ENCODE results near the gene MMP8.

MMP8 gene

DNA sequence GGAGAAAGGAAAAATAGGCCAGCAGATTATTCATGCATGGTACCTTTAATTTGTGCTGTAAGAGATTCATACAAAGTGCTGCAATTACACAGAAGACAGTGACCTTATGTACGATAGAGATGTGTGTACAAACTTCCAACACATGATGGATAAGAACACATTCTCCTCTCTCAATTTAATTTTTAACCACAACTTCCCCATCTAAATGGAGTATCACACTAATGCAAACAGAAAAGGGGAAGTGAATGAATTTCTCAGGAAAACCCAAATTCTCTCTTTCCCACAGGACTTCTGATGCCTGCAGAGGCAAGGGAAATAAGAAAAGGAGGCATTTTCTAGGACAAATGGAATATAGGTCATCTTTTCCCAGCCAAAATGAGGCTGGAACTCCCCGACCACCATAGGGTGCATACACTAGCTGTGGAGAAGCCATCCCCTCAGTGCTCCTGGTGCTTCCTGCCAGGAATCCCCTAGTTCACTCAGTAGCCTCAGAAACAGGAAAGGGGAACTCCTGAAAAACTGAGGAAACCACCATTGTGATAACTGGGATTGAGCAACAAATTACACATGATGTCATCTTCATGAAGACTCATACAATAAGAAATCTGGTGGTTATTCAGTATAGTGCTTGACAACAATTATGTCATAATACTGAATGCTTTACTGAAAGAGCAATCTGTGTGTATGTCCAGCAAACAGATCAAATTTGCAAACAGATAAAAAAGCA is 33.2 kb upstream of the MMP8 start:
- Histone ChIP-seq H2AFZ (ENCODE audit: low read length) (no peak overlapping the region), H3K4me1 (ENCODE audit: insufficient read depth, low read length, severe bottlenecking) (no peaks in the 10 kb centered on the region), H3K79me2 (ENCODE audit: insufficient read depth, low read length) (no peaks in the 10 kb centered on the region), H3K36me3 (ENCODE audit: insufficient read depth, low read length) (no peaks in the 10 kb centered on the region), H3K9me2 (ENCODE audit: low read depth, low read length) (no peaks in the 10 kb centered on the region), H3K9me3 (ENCODE audit: low read length) (no peaks in the 10 kb centered on the region), H3K27ac (ENCODE audit: low read depth, low read length, poor library complexity, severe bottlenecking) (no peak overlapping the region), H3K4me2 (ENCODE audit: low read length) (no peak overlapping the region), H3F3A (ENCODE audit: insufficient read depth, low read length) (no peaks in the 10 kb centered on the region), H4K20me1 (ENCODE audit: insufficient read depth, low read length) (no peaks in the 10 kb centered on the region), H3K27me3 (ENCODE audit: insufficient read depth, low read length) (no peaks in the 10 kb centered on the region), H3K4me3 (ENCODE audit: low read depth, low read length, poor library complexity, severe bottlenecking) (no peak overlapping the region), H3K9ac (ENCODE audit: low read length) (no peak overlapping the region)
- TF ChIP-seq EZH2 (IDR thresholded peaks at IDR 0.05; ENCODE audit: borderline replicate concordance, low read length): no peak
- TF ChIP-seq, protein P1, sequence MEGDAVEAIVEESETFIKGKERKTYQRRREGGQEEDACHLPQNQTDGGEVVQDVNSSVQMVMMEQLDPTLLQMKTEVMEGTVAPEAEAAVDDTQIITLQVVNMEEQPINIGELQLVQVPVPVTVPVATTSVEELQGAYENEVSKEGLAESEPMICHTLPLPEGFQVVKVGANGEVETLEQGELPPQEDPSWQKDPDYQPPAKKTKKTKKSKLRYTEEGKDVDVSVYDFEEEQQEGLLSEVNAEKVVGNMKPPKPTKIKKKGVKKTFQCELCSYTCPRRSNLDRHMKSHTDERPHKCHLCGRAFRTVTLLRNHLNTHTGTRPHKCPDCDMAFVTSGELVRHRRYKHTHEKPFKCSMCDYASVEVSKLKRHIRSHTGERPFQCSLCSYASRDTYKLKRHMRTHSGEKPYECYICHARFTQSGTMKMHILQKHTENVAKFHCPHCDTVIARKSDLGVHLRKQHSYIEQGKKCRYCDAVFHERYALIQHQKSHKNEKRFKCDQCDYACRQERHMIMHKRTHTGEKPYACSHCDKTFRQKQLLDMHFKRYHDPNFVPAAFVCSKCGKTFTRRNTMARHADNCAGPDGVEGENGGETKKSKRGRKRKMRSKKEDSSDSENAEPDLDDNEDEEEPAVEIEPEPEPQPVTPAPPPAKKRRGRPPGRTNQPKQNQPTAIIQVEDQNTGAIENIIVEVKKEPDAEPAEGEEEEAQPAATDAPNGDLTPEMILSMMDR (IDR thresholded peaks at IDR 0.05; ENCODE audit: low read length): no peak

DNA sequence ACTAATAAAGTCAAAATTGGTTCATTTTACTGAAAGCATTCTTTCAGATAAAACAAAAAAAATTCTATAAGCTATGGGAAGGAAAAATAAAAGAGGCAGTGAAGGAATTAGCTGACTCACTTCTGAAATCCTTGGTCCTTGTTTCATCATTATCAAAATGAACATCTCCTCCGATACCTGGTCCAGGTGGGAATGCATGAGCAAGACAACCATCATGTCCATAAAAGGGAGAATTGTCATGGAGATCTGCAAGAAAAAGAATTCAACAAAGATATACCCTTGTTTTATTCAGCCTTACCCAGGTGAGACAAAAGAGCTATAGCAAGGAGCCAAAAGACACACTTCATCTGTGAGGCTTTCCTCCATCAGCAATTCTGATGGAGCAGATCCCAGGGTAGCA is 28.5 kb upstream of the MMP8 start:
- Histone ChIP-seq H2AFZ (ENCODE audit: low read length) (no peak overlapping the region), H3K36me3 (ENCODE audit: insufficient read depth, low read length) (no peaks in the 10 kb centered on the region), H3K9me3 (ENCODE audit: low read length) (no peaks in the 10 kb centered on the region), H3K9me2 (ENCODE audit: low read depth, low read length) (no peaks in the 10 kb centered on the region), H3F3A (ENCODE audit: insufficient read depth, low read length) (no peaks in the 10 kb centered on the region), H3K4me2 (ENCODE audit: low read length) (no peak overlapping the region), H3K4me3 (ENCODE audit: low read depth, low read length, poor library complexity, severe bottlenecking) (no peak overlapping the region), H3K9ac (ENCODE audit: low read length) (no peak overlapping the region), H3K27ac (ENCODE audit: low read depth, low read length, poor library complexity, severe bottlenecking) (no peak overlapping the region), H3K79me2 (ENCODE audit: insufficient read depth, low read length) (no peaks in the 10 kb centered on the region), H3K27me3 (ENCODE audit: insufficient read depth, low read length) (no peaks in the 10 kb centered on the region), H3K4me1 (ENCODE audit: insufficient read depth, low read length, severe bottlenecking) (no peaks in the 10 kb centered on the region), H4K20me1 (ENCODE audit: insufficient read depth, low read length) (no peaks in the 10 kb centered on the region)
- TF ChIP-seq EZH2 (IDR thresholded peaks at IDR 0.05; ENCODE audit: borderline replicate concordance, low read length): no peak
- TF ChIP-seq, protein P1 (IDR thresholded peaks at IDR 0.05; ENCODE audit: low read length): no peak

GRCh38 chr11:102751673-102752072 is 26.9 kb upstream of the MMP8 start:
- H3K9me3 ChIP-seq (ENCODE audit: low read length): no peaks in the 10 kb centered on the region
- H3K27me3 ChIP-seq (ENCODE audit: insufficient read depth, low read length): no peaks in the 10 kb centered on the region
- H2AFZ ChIP-seq (ENCODE audit: low read length): no peak overlapping the region

More at GRCh38 chr11:102751673-102752072, 26.9 kb upstream of the MMP8 start:
- no peaks in the 10 kb centered on the region for H3K9me2 ChIP-seq (ENCODE audit: low read depth, low read length)
- no peaks in the 10 kb centered on the region for H4K20me1 ChIP-seq (ENCODE audit: insufficient read depth, low read length)
- no peak overlapping the region for H3K27ac ChIP-seq (ENCODE audit: low read depth, low read length, poor library complexity, severe bottlenecking)
- H3F3A ChIP-seq (ENCODE audit: insufficient read depth, low read length): no peaks in the 10 kb centered on the region
- TF ChIP-seq, protein P1 (IDR thresholded peaks at IDR 0.05; ENCODE audit: low read length): no peak
- no peak for TF ChIP-seq EZH2 (IDR thresholded peaks at IDR 0.05; ENCODE audit: borderline replicate concordance, low read length)
- H3K4me1 ChIP-seq (ENCODE audit: insufficient read depth, low read length, severe bottlenecking): no peaks in the 10 kb centered on the region
- H3K9ac ChIP-seq (ENCODE audit: low read length): no peak overlapping the region
- no peak overlapping the region for H3K4me3 ChIP-seq (ENCODE audit: low read depth, low read length, poor library complexity, severe bottlenecking)
- no peaks in the 10 kb centered on the region for H3K79me2 ChIP-seq (ENCODE audit: insufficient read depth, low read length)
- H3K4me2 ChIP-seq (ENCODE audit: low read length): no peak overlapping the region
- H3K36me3 ChIP-seq (ENCODE audit: insufficient read depth, low read length): no peaks in the 10 kb centered on the region
